Lower lobe of right lung (tissue), 2 donors: ENCODE measurements around the gene SLC25A33. TPM values are rescaled to one million over a fixed set of nuclear protein-coding genes. Genes with fewer than 3 reads are reported as not detected.
"Not testable (repeated sequence)": the region's sequence is repeated elsewhere in the genome, so short reads cannot be mapped to it uniquely, and the experiment has no call there.

ENCODE experiments used
- ATAC-seq, 2 donors: fragments of 200-7000 bp; cut with Tn5 transposase; one replicate each; pipeline ENCODE4 v1.9.1; 2020 to 2022; ENCODE audit warnings: mild to moderate bottlenecking in 2 of 2, moderate library complexity in 2 of 2
- DNase-seq: peaks from one replicate; pipeline ENCODE4 v3.0.0-alpha.2; 2020
- H3K27ac ChIP-seq: fragments of 200-600 bp; one replicate; pipeline ENCODE4 v1.8.0; 2022
- H3K27me3 ChIP-seq: fragments of 200-600 bp; one replicate; pipeline ENCODE4 v1.8.0; 2022; ENCODE audit warnings: low read depth
- H3K36me3 ChIP-seq: fragments of 200-600 bp; one replicate; pipeline ENCODE4 v1.8.0; 2022; ENCODE audit warnings: mild to moderate bottlenecking
- H3K4me1 ChIP-seq: fragments of 200-600 bp; one replicate; pipeline ENCODE4 v1.8.0; 2022
- H3K4me3 ChIP-seq: fragments of 200-600 bp; one replicate; pipeline ENCODE4 v1.8.0; 2022; ENCODE audit warnings: mild to moderate bottlenecking
- H3K9me3 ChIP-seq: fragments of 200-600 bp; one replicate; pipeline ENCODE4 v1.8.0; 2022
- CTCF ChIP-seq: fragments of 200-600 bp; IDR thresholded peaks from one replicate; pipeline ENCODE4 v1.8.0; 2022; ENCODE audit warnings: antibody characterized with exemption, mild to moderate bottlenecking
- intact Hi-C: fragments of 100-400 bp; cut with DNase I; formaldehyde crosslinking; loops from one replicate; pipeline ENCODE4 v1.11.0; 2022
- total RNA-seq: library from RNA; stranded (reverse); fragmentation: NEBNext Ultra II Directional; extraction: Animal tissue kit (Norgen Biotek cat#: 25700); gene quantifications from one replicate; pipeline ENCODE4 v1.2.1, GENCODE V29; 2021
- donor health status: DM: no; HTN: yes; CAD: no; lungs with severe emphysema.

SLC25A33 gene
- total RNA-seq, 1 donor from 2014 or later, result 3.9 TPM

DNA sequence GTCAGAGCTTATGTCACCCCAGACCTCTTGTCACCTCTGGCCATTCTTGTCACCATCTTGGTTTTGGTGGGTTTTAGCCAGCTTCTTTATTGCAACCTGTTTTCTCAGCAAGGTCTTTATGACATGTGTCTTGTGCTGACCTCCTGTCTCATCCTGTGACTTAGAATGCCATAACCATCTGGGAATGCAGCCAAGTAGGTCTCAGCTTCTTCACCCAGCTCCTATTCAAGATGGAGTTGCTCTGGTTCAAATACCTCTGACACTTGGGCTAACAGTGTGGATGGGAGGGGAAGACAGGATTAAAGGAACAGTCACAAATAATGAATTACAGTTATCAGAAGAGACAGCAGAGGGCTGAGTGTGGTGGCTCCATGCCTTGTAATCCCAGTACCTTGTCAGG lies 81.8 kb downstream of the SLC25A33 start:
- DNase-seq (no peak), ATAC-seq (no peak)
- Histone ChIP-seq H3K36me3 (no peaks in the 10 kb centered on the region), H3K27me3 (peaks cover 26% of the 10 kb centered on the region), H3K9me3 (no peaks in the 10 kb centered on the region), H3K4me1 (no peaks in the 10 kb centered on the region), H3K4me3 (no peak overlapping the region), H3K27ac (no peak overlapping the region)
- no peak for TF ChIP-seq CTCF
- intact Hi-C loops, result no loop called here

GRCh38 chr1:9624081-9624480 lies 84.8 kb downstream of the SLC25A33 start:
- no peaks in the 10 kb centered on the region for H3K9me3 ChIP-seq
- no peak overlapping the region for H3K4me3 ChIP-seq
- no peak for TF ChIP-seq CTCF
- DNase-seq (no peak), ATAC-seq (no peak)
- no peaks in the 10 kb centered on the region for H3K36me3 ChIP-seq
- peaks cover 23% of the 10 kb centered on the region for H3K27me3 ChIP-seq
- H3K4me1 ChIP-seq, result peaks cover 21% of the 10 kb centered on the region
- intact Hi-C loops, result no loop called here
- no peak overlapping the region for H3K27ac ChIP-seq

GRCh38 chr1:9625030-9625429 lies 85.8 kb downstream of the SLC25A33 start:
- ATAC-seq, H3K4me3 ChIP-seq, H3K36me3 ChIP-seq, H3K27ac ChIP-seq, H3K9me3 ChIP-seq, DNase-seq, intact Hi-C loops: not testable (repeated sequence)
- Histone ChIP-seq H3K27me3 (peaks cover 13% of the 10 kb centered on the region), H3K4me1 (peaks cover 23% of the 10 kb centered on the region)

- no peaks in the 10 kb centered on the region for H3K9me3 ChIP-seq
- H3K4me3 ChIP-seq, result peak overlapping the region; percentile 40
- intact Hi-C loops, result no loop called here
- H3K36me3 ChIP-seq, result no peaks in the 10 kb centered on the region
- H3K4me1 ChIP-seq, result peaks cover 27% of the 10 kb centered on the region
- H3K27me3 ChIP-seq, result peaks cover 12% of the 10 kb centered on the region
- no peak for ATAC-seq
- no peak for DNase-seq
- no peak for TF ChIP-seq CTCF
- H3K27ac ChIP-seq, result no peak overlapping the region
Observed at GRCh38 chr1:9626201-9626608, 86.9 kb downstream of the SLC25A33 start.

DNA sequence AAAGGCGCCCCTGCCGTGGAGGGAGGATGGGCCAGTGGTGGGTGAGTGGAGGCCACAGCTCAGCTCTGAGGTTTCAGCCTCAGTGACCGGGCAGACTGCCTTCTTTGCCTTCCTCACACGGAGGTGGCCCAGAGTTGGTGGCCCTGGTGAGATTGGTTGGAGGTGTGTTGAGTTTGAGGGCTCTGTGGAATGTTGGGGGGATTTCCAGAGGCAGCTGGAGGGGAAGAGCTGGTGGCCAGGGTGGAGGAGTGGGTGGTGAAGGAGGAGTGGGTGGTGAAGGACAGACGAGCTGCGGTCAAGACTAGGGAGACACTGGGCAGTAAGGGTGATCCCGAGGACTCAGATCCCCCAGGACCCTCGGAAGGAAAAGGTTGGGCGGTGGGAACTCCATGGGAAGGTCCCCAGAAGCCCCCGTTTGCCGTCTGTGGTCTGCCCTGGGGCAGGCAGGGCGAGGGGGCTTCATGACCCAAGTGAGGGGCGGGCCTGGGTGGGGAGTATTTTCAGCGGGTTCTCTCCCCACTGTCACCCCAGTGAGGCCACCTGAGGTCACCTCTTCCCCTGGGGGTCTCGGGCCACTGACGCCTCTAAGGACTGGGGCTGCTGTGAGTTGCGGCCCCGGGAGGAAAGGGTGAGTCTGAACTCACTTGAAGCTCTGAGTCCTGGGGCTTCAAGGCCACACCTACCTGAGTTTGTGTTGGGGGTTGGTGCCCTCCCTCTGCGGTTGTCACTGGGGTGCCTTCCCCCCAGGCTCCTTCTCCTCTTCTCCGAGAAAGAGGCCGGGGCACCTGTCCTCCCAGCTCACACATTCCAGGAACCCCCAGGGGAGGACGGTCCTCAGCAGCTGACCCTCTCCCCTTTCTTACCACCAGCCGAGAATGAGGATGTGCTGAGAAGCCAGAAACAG lies 89.5 kb downstream of the SLC25A33 start:
- intact Hi-C loops, result no loop called here
- ATAC-seq (no peak), DNase-seq (no peak)
- H3K36me3 ChIP-seq, result no peaks in the 10 kb centered on the region
- peaks cover 9% of the 10 kb centered on the region for H3K27me3 ChIP-seq
- no peak overlapping the region for H3K27ac ChIP-seq
- H3K4me1 ChIP-seq, result peaks cover 27% of the 10 kb centered on the region
- no peak for TF ChIP-seq CTCF
- H3K4me3 ChIP-seq, result peak overlapping the region; percentile 39
- H3K9me3 ChIP-seq, result no peaks in the 10 kb centered on the region

GRCh38 chr1:9629445-9630201 lies 90.4 kb downstream of the SLC25A33 start:
- peak overlapping the region; percentile 70 for H3K27ac ChIP-seq
- H3K4me1 ChIP-seq, result peaks cover 27% of the 10 kb centered on the region
- ATAC-seq (peak; percentile 67 to 74), DNase-seq (peak; percentile 85)
- H3K27me3 ChIP-seq, result peaks cover 9% of the 10 kb centered on the region
- no peaks in the 10 kb centered on the region for H3K9me3 ChIP-seq
- H3K36me3 ChIP-seq, result no peaks in the 10 kb centered on the region
- peak overlapping the region; percentile 39 for H3K4me3 ChIP-seq
- intact Hi-C loops, result no loop called here
- TF ChIP-seq CTCF, result no peak
